ENCODE measurements around the gene YKT6.

Gene YKT6

DNA sequence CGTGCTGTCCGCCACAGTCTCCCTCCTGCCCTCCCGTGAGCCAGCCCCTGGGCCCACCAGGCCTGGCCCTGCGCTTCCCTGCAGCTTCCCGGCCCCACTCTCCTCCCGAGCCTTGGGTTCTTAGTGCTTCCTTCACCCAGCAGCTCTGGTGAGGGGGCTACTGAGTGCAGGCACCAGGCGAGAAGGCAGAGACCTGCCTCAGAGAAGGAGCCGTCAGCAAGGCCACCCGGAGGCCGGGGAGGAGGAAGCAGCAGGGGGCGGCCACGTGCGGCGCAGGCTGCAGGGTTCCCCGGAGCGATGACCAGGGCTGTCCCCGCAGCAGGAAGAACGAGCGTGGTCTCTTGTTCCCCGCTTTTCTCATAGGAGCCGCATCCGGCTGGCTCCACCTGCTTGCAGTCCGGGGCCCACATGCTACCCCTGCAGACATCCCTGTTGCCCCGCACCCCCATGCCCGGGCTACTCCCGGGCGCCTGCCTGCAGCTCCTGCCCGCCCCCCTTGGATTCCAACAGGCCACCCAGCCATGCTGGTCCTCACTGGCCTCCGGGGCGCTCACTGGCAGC lies 20.5 kb downstream of the YKT6 start:
- Histone ChIP-seq H3K4me2 (ENCODE audit: low read length) (no peak overlapping the region), H3K9me3 (ENCODE audit: control insufficient read depth, low read length) (no peaks in the 10 kb centered on the region), H3K4me3 (ENCODE audit: low read depth, low read length) (no peak overlapping the region), H3K79me2 (no peaks in the 10 kb centered on the region), H3K4me1 (no peaks in the 10 kb centered on the region), H3K27ac (no peak overlapping the region), H3K36me3 (ENCODE audit: control insufficient read depth, insufficient read depth, low read length) (no peaks in the 10 kb centered on the region), H2AFZ (no peak overlapping the region), H3K27me3 (ENCODE audit: control insufficient read depth, insufficient read depth, low read length) (no peaks in the 10 kb centered on the region), H3K9ac (no peak overlapping the region)
- TF ChIP-seq, protein P1, sequence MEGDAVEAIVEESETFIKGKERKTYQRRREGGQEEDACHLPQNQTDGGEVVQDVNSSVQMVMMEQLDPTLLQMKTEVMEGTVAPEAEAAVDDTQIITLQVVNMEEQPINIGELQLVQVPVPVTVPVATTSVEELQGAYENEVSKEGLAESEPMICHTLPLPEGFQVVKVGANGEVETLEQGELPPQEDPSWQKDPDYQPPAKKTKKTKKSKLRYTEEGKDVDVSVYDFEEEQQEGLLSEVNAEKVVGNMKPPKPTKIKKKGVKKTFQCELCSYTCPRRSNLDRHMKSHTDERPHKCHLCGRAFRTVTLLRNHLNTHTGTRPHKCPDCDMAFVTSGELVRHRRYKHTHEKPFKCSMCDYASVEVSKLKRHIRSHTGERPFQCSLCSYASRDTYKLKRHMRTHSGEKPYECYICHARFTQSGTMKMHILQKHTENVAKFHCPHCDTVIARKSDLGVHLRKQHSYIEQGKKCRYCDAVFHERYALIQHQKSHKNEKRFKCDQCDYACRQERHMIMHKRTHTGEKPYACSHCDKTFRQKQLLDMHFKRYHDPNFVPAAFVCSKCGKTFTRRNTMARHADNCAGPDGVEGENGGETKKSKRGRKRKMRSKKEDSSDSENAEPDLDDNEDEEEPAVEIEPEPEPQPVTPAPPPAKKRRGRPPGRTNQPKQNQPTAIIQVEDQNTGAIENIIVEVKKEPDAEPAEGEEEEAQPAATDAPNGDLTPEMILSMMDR (IDR thresholded peaks at IDR 0.05), result no peak

DNA sequence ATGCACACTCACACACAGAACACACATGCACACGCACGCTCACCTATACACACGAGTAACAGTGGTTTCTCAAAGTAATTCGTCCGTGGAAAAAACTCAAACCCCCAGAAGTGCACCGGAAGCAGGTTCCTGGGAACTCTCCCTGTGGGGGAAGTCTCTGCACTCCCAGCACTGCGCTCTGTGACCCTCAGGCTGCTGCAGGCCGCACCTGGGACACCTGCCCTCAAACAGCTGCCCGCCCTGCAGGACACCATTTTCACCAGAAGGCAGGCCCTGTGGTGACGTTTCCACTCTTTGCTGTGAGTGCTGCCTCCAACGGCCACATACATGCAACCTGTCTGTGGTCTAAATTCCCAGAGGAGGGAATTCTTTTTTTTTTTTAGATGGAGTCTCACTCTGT lies 21.3 kb downstream of the YKT6 start:
- H3K79me2 ChIP-seq, result no peaks in the 10 kb centered on the region
- no peaks in the 10 kb centered on the region for H3K36me3 ChIP-seq (ENCODE audit: control insufficient read depth, insufficient read depth, low read length)
- no peak overlapping the region for H3K27ac ChIP-seq
- TF ChIP-seq, protein P1 (IDR thresholded peaks at IDR 0.05), result no peak
- no peak overlapping the region for H3K4me2 ChIP-seq (ENCODE audit: low read length)
- no peak overlapping the region for H2AFZ ChIP-seq
- H3K4me1 ChIP-seq, result no peaks in the 10 kb centered on the region
- H3K4me3 ChIP-seq (ENCODE audit: low read depth, low read length), result no peak overlapping the region
- no peak overlapping the region for H3K9ac ChIP-seq
- no peaks in the 10 kb centered on the region for H3K27me3 ChIP-seq (ENCODE audit: control insufficient read depth, insufficient read depth, low read length)
- no peaks in the 10 kb centered on the region for H3K9me3 ChIP-seq (ENCODE audit: control insufficient read depth, low read length)

DNA sequence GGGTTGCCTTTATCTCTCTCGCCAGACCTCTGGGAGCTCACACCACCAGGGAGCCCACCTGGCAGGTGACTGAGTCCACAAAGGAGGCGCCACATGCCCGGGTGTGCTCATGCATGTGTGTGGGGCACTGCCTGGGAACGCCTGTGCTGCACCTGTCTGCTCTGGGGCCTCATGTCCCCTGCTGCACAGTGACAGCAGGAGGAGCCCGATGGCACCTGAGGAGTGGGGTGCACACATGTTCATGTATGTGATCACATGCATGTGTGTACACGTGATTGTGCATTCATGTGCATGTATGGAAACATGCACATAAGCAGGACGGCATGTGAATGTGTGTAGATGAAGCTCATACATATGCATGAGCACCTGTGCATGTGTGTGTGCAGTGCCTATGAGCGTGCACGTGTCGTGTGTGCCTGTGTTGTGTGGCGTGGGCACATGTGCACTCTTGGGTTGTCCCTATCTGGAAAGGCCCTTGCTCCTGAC lies 22.0 kb downstream of the YKT6 start:
- Histone ChIP-seq H3K36me3 (ENCODE audit: control insufficient read depth, insufficient read depth, low read length) (no peaks in the 10 kb centered on the region), H3K9ac (no peak overlapping the region), H3K79me2 (no peaks in the 10 kb centered on the region), H3K27me3 (ENCODE audit: control insufficient read depth, insufficient read depth, low read length) (no peaks in the 10 kb centered on the region), H3K4me2 (ENCODE audit: low read length) (no peak overlapping the region), H3K27ac (no peak overlapping the region), H3K4me3 (ENCODE audit: low read depth, low read length) (no peak overlapping the region), H3K9me3 (ENCODE audit: control insufficient read depth, low read length) (no peaks in the 10 kb centered on the region), H3K4me1 (no peaks in the 10 kb centered on the region), H2AFZ (no peak overlapping the region)
- TF ChIP-seq, protein P1 (IDR thresholded peaks at IDR 0.05), result no peak

DNA sequence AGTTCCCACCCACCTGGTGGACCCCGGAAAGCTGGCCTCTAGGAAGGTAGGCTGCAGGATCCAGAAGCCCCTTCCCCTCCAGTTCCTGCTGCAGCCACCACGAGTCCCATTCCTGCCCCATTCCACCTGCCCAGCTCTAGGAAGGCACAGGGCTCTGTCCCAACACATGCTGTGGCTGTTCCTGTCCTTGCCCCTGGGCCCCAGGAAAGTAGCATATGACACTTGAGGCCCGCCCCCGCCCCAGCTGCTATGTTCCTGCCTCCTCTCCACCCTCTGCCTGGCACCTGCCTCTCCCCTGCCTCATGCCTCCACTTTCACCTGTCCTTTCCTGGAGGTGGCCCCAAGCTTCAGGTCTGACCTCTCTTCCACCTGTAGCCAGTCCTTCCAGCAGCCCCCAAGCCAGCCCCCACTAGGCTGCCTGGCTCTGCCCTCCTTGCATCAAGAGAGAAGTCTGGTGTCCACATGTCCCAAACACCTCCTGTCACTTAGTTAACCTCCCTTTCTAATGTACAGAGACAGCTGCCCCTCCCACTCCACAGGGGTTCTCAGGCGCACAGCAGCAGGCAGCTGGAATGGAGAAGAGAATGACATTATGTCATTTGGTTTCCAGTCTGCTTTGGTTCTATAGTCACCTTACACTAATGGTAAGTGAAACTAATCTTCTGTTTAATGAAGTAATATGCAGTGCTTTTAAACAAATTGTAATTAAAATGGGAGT lies 22.7 kb downstream of the YKT6 start:
- TF ChIP-seq, protein P1 (IDR thresholded peaks at IDR 0.05), result no peak
- Histone ChIP-seq H3K36me3 (ENCODE audit: control insufficient read depth, insufficient read depth, low read length) (no peaks in the 10 kb centered on the region), H3K27me3 (ENCODE audit: control insufficient read depth, insufficient read depth, low read length) (no peaks in the 10 kb centered on the region), H3K4me3 (ENCODE audit: low read depth, low read length) (no peak overlapping the region), H3K27ac (no peak overlapping the region), H2AFZ (no peak overlapping the region), H3K79me2 (no peaks in the 10 kb centered on the region), H3K4me1 (no peaks in the 10 kb centered on the region), H3K9ac (no peak overlapping the region), H3K4me2 (ENCODE audit: low read length) (no peak overlapping the region), H3K9me3 (ENCODE audit: control insufficient read depth, low read length) (no peaks in the 10 kb centered on the region)
